Astrocyte (in vitro differentiated cells and primary cell): ENCODE data around the gene FRMD5.

Experiments
- EZH2 ChIP-seq: IDR thresholded peaks from 2 replicates; pipeline ENCODE4 v1.6.1; 2012; ENCODE audit warnings: mild to moderate bottlenecking, low read length, inconsistent platforms; ENCODE audit not compliant: insufficient read depth
- TF ChIP-seq, protein P1 (sequence below): IDR thresholded peaks from 2 replicates; pipeline ENCODE4 v1.5.1; 2011; ENCODE audit warnings: low read depth, mild to moderate bottlenecking, inconsistent platforms, low read length, moderate library complexity; ENCODE audit not compliant: insufficient read depth

- TF ChIP-seq, protein P1, sequence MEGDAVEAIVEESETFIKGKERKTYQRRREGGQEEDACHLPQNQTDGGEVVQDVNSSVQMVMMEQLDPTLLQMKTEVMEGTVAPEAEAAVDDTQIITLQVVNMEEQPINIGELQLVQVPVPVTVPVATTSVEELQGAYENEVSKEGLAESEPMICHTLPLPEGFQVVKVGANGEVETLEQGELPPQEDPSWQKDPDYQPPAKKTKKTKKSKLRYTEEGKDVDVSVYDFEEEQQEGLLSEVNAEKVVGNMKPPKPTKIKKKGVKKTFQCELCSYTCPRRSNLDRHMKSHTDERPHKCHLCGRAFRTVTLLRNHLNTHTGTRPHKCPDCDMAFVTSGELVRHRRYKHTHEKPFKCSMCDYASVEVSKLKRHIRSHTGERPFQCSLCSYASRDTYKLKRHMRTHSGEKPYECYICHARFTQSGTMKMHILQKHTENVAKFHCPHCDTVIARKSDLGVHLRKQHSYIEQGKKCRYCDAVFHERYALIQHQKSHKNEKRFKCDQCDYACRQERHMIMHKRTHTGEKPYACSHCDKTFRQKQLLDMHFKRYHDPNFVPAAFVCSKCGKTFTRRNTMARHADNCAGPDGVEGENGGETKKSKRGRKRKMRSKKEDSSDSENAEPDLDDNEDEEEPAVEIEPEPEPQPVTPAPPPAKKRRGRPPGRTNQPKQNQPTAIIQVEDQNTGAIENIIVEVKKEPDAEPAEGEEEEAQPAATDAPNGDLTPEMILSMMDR: no peak
- no peak for TF ChIP-seq EZH2
Measured at GRCh38 chr15:44181410-44181809, 13.7 kb downstream of the FRMD5 start.
